ENCODE data around the gene EIF2B4.
A peak's percentile ranks its signal among the peaks of the same experiment; 100 is the strongest.
"Not testable (repeated sequence)": the region's sequence is repeated elsewhere in the genome, so short reads cannot be mapped to it uniquely, and the experiment has no call there.

EIF2B4 gene

DNA sequence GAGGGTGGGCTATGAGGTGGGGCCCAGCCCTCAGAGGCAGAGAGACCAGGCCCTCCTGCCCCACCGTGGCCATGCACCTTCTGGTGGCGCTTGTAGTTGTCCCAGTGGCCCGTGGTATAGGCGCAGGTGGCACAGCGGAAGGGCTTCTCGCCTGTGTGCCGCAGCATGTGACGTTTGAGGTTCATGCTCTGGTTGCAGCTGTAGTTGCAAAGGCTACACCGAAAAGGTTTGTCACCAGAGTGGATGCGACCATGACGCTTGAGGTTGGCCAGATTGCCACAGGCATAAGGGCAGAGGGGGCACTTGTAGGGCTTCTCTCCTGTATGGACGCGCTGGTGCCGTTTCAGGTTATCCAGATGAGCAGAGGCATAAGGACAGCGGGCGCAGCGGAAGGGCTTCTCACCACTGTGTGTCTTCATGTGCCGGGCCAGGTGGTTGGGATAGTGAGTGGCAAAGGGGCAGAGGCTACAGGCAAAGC is 7.5 kb upstream of the EIF2B4 start:
- no peak for DNase-seq

- no peak for DNase-seq
Measured at GRCh38 chr2:27376866-27377617, 6.9 kb upstream of the EIF2B4 start.

DNA sequence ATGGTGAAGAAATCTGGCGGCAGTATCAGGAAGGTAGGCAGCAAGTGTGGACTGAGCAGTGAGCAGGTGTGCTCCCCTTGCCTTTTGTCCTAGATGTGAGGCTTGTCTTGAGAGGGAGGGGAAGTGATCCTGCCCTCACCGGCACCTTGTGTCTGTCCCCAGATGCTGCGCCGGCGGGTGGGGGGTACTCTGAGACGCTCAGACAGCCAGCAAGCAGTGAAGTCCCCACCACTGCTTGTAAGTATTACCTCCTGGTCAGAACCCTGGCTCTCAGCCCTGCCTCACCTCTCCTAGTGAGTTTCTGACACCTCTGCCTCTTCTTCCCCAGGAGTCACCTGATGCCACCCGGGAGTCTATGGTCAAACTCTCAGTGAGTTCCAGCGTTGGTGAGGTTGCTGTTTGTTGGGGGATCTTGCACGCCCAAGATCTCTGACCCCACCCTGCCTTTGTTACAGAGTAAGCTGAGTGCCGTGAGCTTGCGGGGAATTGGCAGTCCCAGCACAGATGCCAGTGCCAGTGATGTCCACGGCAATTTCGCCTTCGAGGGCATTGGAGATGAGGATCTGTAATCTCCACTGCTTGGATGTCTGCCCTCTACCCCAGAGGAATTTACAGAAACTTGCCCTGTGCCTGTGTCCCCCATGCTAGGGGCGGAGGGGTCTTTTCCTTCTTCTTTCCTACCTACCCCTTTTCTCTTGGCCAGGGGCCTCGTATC is 6.2 kb upstream of the EIF2B4 start:
- no peak for DNase-seq

DNA sequence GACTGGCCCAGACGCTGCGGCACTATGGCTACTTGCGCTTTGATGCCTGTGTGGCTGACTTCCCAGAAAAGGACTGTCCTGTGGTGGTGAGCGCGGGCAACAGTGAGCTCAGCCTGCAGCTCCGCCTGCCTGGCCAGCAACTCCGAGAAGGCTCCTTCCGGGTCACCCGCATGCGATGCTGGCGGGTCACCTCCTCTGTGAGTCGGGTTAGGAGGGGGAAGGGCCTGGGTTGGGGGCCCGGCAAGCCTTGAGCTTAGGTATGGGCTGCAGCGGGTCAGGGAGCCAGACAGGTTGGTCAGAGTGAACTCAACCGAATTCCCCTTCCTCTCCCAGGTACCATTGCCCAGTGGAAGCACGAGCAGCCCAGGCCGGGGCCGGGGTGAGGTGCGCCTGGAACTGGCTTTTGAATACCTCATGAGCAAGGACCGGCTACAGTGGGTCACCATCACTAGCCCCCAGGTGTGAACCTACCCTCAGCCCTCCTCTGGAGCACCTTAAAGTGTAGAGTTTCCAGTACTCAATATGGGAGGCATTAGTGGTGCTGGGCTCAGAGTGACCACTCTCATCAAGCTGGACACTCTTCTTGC is 5.5 kb upstream of the EIF2B4 start:
- no peak for DNase-seq

- DNase-seq: no peak
Measured at GRCh38 chr2:27373567-27373966, 3.4 kb upstream of the EIF2B4 start.

DNA sequence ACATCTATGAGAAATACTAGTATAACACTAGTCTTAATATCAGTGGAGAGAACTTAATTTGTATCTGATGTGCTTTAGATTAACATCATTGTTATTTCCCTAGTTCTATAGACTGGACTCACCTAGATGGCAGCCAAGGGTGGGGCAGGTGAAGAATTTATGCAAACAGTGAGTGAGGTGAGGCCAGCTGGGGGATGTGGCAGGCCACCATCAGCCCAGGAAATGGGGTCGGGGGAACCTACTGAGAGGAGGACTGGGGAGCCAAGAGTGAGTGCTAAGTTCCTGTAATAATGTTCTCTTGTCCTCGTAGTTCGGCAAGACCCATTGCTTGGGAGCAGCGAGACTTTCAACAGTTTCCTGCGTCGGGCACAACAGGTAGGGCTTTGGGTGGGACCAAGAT is 2.8 kb upstream of the EIF2B4 start:
- no peak for DNase-seq

DNA sequence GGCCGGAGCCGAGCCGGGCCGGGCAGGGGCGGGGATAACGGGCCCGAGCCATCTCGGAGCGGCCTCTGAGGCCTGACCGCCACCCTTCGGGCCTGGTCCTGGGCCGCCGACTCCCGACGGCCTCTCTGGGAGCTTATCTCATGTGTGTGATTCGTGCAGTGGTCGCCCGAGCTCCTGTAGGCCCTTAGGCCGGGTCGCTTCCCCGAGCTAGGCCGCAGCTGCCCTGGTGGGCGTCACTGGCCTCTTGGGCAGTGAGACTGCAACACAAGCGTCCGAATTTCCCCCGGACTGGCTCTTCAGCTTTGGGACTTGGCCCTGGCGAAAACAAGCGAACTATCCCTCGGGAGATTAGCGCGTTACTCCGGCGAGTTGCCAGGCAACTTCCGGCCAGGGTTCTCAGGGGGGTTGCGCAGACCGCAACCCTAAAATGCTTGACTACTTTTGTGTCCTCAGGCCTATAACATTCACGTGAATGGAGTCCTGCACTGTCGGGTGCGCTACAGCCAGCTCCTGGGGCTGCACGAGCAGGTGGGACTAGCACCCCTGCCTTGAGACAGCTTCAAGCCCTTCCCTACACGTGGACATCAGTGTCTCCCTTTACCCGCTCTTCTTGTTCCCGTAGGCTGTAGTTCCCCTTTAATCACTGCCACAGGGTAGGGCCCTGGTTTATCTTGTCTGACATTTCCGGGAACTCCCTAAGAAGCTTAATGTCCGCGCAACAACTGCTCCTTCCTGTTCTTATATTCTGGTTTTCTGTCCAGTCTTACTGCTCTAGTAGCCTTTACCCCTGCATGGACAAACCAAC is 880 bp upstream of the EIF2B4 start:
- peak; percentile 72 for DNase-seq

DNA sequence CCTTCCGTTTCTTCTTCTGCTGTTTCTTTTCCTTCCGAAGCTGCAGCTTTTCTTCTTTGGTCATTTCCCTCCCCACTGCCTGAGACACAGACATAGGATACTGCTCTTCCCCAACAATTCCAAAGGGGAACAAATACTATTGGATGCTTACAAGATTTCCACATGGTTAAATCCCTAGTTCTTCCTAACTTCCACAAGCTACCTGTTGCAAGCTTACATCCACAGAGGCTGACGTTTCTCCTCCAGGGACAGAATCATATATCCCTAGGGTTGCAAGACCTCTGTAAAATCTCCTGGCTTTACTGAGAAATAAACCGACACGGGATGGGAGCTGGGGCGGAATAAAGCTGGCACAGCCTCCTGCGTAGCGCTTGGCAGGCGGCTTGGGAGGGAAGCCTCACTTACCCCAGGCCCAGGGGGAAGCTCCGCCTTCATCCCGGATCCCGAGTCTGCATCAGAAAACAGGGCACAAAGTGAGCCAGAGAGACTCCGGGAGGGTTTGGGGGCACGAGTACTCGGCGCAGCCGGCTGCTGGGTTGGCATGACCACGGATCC is 590 bp downstream of the EIF2B4 start:
- DNase-seq: no peak

DNA sequence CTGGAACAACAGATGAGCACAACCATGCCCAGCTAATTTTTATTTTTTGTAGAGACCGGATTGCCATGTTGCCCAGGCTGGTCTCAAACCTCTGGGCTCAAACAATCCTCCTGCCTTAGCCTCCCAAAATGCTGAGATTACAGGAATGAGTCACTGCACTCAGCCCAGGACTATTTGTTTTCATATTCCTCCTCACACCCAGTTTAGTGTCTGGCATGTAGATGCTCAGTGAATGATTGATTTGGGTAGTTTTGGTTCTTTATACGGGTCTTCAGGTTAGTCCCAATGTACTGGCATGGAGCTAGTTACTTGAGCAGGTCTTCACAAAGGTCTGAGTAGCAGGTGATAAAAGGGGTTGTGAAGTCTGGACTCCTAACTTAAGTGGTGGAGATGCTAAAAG is 6.2 kb downstream of the EIF2B4 start:
- DNase-seq: no peak

DNA sequence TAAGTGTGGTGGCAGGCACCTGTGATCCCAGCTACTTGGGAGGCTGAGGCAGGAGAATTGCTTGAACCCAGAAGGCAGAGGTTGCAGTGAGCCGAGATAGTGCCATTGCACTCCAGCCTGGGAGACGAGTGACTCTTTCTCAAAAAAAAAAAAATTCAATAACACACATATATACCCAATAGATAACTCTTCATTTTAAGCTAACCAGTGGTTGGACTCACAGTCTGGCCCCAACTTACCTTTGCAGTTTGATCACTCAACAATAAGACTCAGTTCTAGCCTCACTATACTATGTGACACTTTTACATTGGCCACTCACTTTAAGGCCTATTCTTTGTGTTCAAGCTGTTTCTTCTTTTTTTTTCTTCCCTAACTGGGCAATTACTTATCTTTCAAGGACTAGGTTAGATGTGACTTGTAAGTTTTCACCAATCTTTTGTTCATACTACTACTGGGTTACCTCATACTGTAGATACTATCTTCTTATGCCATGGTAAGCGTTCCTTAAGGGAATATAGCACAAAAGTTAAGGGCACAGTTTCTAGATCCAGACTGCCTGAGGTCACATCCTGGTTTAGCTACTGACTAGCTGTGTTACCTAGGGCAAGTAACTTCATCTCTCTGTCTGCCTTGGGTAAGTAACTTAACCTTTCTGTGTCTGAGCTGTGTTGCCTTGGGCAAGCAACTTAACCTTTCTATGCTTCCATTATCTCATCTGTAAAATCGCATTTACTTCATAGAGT is 7.3 kb downstream of the EIF2B4 start:
- DNase-seq: no peak

DNA sequence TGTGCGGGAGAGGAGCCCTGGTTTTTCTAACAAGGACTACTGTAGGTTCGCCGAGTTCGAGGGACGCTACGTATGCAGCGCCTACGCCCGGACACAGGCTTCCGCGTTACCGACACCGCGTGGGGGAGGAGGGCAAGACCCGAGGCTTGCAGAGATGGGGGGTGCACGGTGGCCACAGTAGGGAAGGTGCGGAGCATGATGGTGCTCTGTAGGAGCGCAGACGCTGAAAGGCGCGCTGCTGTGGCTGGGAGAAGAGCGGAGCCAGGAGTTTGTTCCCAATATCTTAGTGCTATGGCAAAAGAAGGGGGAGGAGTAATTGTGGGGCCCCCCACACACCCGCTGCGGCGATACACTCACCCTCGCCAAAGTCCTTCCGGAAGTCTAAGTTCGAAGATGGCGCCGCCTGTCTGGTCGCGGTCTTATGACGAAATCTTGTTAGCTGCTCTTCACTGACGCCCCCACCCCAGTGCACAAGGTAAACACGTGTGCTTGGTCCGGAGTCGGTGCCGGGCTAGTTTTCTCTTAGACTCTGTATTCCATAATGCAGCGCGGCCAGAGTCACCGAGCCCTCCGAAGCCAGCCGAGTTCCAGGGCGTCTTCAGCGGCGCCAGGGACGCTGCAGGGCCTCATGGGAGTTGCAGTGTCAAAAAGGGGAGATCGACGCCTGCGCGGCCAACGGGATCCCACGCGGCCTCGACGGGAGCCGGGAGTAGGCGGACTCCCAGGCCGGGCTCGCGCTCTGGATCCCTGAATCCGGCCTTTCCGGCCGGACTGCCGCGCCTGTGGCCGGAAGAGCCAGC is 13.6 kb downstream of the EIF2B4 start, which contains the start of gene GTF3C2:
Gene GTF3C2 (minus strand): TSS at position 383 of the 800 bp plus-strand sequence. CDS start 13,210 bp downstream, outside the sequence.
- peak; percentile 90 for DNase-seq

DNA sequence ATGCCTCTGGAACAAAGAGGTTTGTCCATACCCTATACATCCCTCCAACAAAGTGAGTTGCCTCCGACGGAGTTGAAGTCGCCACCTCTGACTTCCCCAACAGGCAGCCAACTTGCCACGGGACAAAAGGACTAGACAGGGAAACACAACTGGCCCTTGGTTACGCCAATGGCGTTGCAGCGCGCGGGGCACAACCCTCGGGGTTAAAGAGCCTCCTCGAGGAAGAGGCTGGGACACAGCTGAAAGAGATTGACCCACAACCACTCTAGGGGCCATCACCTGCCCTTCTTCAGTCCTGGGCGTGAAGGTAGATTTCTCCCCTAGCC is 14.1 kb downstream of the EIF2B4 start:
- DNase-seq: peak; percentile 44

GRCh38 chr2:27354597-27354927 is 15.6 kb downstream of the EIF2B4 start:
- DNase-seq: no peak

- no peak for DNase-seq
Measured at GRCh38 chr2:27353762-27354596, 16.2 kb downstream of the EIF2B4 start.

GRCh38 chr2:27353386-27353761 is 16.8 kb downstream of the EIF2B4 start:
- DNase-seq: not testable (repeated sequence)

GRCh38 chr2:27351802-27352598 is 18.1 kb downstream of the EIF2B4 start:
- DNase-seq: no peak

- DNase-seq: no peak
Measured at GRCh38 chr2:27350106-27350693, 19.9 kb downstream of the EIF2B4 start.

- no peak for DNase-seq
Measured at GRCh38 chr2:27347641-27348040, 22.5 kb downstream of the EIF2B4 start.

DNA sequence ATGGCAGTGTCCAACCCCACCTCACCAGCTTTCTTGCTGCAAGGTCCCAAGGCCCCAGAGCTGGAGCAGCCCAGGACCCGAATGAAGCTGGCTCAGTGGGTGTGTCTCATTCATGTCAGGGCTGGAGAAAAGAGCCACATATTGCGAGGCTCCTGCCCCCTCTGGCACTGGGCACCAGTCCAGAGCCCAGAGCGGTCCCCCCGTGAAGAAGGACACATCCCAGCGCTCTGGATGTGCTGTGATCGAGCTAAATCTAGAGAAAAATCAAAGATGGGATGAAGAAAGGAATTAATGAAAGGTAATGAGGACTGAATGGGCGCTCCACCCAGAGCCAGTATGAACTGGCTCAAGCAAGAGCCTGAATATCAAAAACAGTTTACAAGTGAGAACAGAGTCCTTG is 34.0 kb downstream of the EIF2B4 start:
- DNase-seq: no peak
